GM23248 (cell line): ENCODE data around the gene EXOC6.

Experiments used
- EZH2 ChIP-seq: fragments of 200-600 bp; sonication (generic); IDR thresholded peaks from 2 replicates; pipeline ENCODE4 v1.6.1; 2018; ENCODE audit warnings: antibody characterized with exemption, mild to moderate bottlenecking; ENCODE audit not compliant: insufficient read depth, poor library complexity, severe bottlenecking
- EZH2phosphoT487 ChIP-seq: fragments of 200-600 bp; sonication (generic); IDR thresholded peaks from 2 replicates; pipeline ENCODE4 v1.6.1; 2018; ENCODE audit warnings: antibody characterized with exemption, moderate library complexity, mild to moderate bottlenecking, low read depth; ENCODE audit not compliant: insufficient read depth

DNA sequence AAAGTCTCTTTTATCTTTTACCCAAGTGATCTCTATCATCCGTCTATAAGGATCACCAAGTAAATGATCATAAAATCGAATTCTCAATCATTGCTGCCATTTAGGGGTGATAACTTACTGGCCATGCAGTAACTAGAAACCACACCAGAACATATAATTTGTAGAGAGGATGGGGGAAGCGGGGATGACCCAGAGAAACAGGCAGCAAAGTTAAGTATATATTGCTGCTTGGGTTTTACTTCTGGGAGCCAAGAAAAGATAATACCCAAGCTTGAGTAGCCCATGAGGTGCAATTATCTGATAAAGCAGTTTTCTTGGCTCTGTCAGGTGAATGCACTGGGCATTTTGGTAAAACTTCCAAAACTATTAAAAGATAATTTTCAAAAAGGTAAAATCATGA lies 18.9 kb downstream of the EXOC6 start:
- TF ChIP-seq EZH2 (no peak), EZH2phosphoT487 (no peak)
